NCI-H2171 treated with DMSO at 0.1 percent for 48 hours (cell line): ENCODE measurements around the gene LAMC2.
A peak's percentile ranks its signal among the peaks of the same experiment; 100 is the strongest.
"Not testable (repeated sequence)": the region's sequence is repeated elsewhere in the genome, so short reads cannot be mapped to it uniquely, and the experiment has no call there.

Source experiments
- DNase-seq: peaks from one replicate; lab custom pipeline; 2025; lab: John Stamatoyannopoulos, UW

The LAMC2 gene

DNA sequence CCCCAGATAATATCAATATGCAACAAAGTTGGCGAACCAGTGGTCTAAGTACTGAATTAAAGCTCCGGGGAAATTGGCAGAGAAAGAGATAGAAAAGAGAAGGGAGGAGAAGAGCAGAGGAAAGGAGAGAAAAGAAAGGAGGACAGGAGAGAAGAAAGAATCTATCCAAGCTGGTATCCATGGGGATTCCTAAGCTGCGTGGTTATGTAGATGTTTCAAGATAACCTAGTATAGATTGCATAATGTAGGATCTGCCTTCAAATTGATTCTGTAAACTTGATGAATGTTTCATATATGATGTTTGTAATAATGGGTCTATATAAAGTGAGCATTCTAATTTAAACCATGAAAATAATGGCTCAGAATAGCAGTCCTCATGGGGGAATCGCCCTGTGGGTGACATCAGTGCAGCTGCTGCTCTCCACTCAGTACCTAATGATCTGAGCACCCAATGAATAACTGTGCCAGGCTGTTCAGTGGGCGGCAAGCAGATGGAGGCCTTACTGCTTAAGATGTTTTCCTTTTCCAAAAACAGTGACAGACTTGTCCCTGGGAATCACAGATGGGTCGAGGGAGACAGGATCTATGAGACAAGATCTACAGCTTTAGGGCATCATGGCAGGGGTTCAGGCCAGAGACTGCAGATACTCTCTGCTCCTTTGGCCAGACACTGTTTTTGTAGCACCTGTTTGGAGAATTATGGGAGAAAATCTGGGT lies 78.0 kb downstream of the LAMC2 start:
- DNase-seq = peak; percentile 97

- DNase-seq = no peak
These were observed 81.8 kb downstream of the LAMC2 start for GRCh38 chr1:183267646-183268431.

DNA sequence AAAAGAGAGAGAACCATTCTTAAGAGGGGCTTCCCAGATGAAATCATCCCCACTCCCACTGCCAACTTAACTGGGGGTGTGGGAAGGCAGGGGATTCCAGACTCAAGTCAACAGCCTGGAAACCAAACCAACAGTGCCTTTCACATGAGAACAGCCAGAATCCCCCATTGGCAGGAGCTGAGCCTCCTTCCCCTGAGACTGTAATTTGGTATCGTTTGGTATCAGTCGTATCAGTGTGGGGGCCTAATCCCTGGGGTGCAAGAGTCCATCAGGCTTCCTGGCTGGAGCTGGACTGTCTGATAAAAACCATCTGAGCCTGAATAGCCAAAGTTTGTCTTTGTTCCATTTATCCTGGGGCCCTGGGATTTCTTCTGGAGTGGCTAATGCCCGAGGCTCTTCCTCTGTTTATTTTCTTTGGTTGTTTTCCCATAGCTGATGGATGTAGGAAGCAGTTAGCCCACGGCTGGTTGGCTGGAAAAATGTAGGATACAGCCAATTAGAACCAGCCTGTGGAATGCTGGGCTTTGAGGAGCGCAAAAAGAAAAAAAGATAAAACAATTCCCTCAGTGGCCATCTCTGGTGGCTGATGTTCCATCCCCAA lies 84.6 kb downstream of the LAMC2 start:
- DNase-seq = peak; percentile 46

DNA sequence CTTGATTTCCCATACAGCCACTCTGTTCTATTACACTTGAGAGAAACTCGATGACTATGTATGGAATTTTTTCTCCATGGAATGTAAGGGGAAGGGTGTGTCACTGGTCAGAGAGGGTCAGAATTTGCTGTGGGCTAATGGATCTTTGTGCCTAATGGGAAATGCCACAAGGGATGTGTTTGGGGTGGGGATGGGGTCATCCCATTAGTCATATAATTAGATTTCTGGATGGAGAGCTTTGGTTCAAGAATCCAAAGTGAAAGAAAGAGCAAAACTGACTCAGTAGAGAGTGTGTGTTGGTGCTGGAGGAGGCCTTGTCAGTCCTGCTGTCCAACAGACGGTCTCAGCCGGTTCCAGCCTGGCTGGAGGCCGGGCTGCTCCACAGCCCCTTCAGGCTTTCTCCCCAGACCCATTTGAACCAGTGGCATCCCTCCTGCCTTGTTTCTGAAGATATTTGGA lies 86.4 kb downstream of the LAMC2 start:
- DNase-seq = no peak

DNA sequence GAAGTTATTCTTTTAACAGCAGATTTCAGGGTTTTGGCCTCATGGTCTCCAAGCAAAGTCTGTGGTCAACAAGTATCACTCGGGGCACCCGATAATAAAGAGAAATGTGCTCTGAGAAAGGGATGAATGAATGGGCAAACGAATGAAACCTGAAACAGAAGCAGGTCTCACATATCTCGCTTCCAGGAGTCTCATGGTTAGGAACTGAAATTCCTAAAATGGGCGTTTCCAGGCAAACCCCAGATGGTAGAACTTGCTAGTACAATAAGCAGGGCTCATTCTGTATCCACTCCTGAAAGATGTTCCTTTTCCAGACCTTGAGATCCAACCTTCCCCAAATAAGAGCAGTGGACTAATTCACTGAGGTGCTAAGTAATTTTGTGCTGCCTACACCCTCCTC lies 87.2 kb downstream of the LAMC2 start:
- peak; percentile 44 for DNase-seq

DNA sequence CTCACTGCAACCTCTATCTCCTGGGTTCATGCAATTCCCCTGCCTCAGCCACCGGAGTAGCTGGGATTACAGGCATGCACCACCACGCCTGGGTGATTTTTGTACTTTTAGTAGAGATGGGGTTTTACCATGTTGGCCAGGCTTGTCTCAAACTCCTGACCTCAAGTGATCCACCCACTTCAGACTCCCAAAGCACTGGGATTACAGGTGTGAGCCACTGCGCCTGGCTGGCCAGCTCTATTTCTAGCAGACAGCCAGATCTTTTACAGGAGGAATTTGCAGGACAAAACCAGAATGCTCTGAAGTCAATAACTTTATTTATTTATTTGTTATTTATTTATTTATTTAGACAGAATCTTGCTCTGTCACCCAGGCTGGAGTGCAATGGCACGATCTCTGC lies 87.9 kb downstream of the LAMC2 start:
- not testable (repeated sequence) for DNase-seq

DNA sequence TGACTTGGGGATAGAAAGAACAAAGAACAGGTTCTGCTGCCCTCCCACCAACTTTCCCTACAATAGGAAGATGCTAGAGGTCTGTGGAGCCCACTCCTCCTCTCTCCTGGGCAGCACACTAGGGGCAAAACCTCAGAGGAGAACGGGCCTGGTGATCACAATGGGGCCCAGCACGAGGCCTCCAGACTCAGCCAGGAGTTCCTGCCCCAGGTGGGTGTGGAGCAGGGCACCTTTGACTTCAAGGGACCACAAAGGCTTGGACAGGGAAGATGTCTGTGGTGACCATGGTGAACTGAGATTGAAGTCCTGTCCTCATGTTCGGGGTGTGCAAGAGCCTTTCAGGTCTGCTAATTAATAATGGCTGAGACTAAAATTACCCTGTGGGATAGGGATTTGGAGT lies 88.8 kb downstream of the LAMC2 start:
- DNase-seq = no peak

DNA sequence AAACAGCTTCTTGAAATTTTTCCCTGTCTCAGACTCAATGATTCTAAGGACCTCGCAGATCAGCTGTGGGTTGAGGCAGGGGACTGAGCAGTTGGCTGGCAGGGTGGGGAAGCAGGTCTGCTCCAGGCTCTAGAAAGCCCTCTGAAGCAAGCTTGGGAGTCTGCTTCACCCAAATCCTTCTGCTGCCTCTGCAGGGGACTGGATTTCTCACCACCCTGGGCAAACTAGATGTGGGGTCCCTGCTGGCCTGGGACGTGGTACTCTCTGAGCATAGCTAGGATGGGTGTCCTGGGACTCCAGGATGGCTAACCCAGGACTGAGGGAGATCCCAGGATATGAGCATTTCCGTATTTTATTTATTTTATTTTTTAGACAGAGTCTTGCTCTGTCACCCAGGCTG lies 89.3 kb downstream of the LAMC2 start:
- DNase-seq = no peak

DNA sequence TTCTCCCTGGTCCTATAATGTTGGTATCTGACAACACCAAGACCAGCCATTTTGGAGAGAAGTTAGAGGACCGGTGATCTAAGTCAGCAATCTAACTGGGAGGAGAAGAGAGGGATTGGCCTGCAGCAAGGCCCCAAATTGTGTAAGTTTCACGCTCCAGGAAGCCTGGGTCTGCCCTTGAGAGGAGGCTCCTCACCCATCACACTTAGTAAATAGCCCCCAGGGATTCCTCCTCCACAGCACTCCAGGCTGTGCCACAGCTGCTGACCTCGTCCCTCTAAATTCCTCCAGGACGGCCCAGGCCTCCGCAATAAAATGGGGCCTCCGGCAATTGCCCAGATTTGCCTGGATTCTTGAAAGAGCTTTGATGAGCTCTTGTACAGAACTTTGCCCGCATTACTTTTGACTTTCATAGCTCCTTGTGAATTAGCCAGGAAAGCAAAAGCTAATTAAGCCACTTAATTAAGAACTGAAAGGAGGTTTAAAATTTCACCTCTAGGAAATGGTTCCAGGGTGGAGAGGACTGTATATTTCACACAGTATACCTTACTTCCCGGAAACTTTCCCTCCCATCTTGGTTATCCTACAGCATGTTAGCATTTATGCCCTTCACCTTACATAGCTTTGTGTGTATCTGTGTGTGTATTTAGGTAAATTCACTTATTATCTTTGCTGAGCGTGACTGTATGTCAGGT lies 90.5 kb downstream of the LAMC2 start:
- no peak for DNase-seq

GRCh38 chr1:183277821-183278738 lies 92.0 kb downstream of the LAMC2 start:
- DNase-seq = no peak

DNA sequence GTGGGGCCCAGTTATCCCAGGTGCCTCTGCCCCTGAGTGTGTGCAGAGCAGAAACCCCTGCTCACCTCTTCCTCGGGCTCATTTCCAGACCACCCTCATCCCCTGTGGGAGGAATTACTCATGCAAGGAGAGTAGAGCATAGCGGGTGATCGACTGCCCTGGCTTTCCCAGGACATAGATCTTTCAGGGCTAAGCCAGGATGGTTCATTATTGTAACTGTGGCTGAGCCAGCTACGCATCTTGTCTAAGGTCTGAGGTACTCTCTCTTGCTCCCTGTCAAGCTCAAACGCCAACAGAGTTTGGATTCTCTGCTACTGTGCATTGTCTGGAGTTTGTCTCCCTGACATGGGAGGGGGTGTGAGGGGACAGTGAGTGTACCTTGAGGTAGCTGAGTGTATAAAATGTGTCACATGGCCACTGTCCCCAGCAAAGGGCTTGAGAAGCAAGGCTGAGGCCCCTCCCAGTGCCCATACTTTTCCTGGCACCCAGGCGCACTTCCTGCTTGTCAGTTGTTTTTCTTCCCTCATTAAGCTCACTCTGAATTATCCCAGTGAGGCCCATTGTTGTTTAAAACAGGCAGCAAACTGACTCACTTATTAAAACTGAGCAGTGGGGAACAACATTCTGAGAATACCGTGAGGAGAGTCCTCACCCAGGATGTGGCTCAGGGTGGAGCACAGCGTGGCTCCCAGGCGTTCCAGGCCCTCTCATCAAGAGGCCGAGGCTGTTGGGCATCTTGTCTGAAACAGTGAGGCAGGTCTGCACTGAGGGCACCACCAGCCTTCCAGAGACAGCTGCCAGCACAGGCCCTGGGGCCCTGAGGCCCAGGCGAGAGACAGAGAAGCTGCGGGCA lies 92.9 kb downstream of the LAMC2 start:
- DNase-seq = no peak

DNA sequence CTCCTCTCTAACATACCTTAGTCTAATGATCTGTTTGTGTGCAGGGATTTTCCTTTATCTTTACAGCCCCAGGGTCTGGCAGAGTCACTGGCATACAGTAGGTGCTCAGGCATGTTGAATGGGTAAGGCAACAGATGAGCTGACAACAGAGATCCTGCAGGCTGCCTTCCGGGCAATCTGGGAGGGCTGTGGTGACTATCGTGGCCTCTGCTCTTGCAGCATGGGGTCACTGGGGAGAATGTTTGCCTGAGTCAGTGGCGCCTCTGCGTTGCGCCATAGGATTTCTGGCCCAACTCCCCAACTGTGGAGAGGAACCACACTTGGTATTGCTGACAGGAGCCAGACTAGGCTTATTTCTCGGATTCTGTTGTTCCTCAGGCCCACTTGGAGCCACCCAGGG lies 93.8 kb downstream of the LAMC2 start:
- DNase-seq = no peak

GRCh38 chr1:183281039-183281438 lies 95.0 kb downstream of the LAMC2 start:
- peak; percentile 92 for DNase-seq

DNA sequence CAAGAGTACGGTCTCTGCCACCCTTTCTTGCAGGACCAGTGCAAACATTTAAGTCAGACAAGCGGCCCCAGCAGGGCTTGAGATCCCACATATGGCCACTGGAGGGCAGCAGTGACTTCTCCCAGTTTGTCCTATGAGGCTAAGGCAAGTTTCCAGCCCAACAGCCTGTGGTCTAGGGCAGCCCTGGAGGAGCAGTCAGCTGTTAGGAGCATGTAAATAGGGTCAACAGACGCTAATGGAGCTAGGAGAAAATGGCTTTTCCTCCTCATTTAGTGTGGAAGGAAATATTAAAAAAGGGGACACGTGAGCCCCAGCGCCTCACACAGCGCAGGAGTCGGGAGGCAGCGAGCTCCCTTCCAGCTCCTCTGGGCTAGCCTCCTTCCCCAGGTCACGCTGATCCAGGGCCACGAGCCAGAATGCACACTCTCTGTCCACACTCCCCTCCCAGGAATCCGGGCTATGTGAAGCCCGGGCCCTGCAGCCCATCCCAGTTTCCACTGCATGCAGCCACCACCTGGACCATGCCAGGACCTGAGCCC lies 95.6 kb downstream of the LAMC2 start:
- DNase-seq = peak; percentile 92

- DNase-seq = no peak
These were observed 96.2 kb downstream of the LAMC2 start for GRCh38 chr1:183282101-183282855.

- peak; percentile 21 for DNase-seq
These were observed 97.2 kb downstream of the LAMC2 start for GRCh38 chr1:183283286-183283685.

DNA sequence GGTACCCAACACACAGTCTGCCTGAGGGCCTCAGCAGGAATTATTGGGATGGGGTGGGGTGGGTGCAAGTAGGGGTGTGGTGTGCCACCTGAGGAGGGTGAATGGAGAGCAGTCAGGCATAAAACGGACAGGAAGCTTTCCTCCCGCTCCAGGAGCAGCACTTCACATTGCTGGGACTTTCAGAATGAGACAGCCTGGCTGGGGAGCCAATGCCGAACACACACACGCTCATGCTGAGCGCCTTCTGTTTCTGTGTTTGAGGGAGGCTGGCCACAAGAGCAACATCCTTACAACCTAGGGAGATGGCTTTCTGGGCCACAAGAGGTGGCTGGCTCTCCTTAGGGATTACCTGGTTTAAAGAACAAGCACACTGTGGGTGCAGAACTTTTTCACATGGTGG lies 98.0 kb downstream of the LAMC2 start:
- peak; percentile 58 for DNase-seq

GRCh38 chr1:183285256-183285655 lies 99.2 kb downstream of the LAMC2 start:
- DNase-seq = peak; percentile 14

- DNase-seq = no peak
These were observed 99.7 kb downstream of the LAMC2 start for GRCh38 chr1:183285746-183286145.
